MM.1S (cell line): ENCODE results near the gene SETBP1.

Experiments
- EZH2 ChIP-seq: fragments of 300-600 bp; sonication (generic); optimal IDR thresholded peaks from 2 replicates; pipeline ENCODE3; 2017; ENCODE audit warnings: low read depth, mild to moderate bottlenecking, antibody characterized with exemption, low read length, mixed read lengths
- EZH2phosphoT487 ChIP-seq: fragments of 300-600 bp; sonication (generic); IDR thresholded peaks from 2 replicates; pipeline ENCODE4 v1.6.1; 2018; ENCODE audit warnings: antibody characterized with exemption, low read length
- TF ChIP-seq, protein P1 (sequence below): fragments of 300-600 bp; sonication (generic); IDR thresholded peaks from 2 replicates; pipeline ENCODE4 v1.5.1; 2016; ENCODE audit warnings: antibody characterized with exemption, low read length, mixed read lengths

DNA sequence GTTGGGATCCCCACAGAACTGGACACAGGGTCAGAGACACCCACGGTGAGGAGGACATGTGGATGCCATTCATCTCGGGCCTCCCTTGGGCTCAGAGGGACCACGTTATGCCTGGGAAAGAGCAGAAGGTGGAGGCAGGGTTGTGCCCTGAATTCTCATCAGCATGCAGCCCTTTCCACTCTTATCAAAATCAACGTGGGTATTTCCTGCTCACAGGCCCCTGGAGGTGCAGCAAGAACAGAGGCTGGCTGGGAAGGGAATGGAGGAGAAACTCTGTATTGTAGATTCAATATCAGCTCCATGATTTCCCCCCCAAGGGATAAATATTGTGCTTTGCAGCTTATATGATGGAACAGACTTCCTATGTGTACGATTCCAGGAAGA is 90.9 kb downstream of the SETBP1 start:
- TF ChIP-seq, protein P1, sequence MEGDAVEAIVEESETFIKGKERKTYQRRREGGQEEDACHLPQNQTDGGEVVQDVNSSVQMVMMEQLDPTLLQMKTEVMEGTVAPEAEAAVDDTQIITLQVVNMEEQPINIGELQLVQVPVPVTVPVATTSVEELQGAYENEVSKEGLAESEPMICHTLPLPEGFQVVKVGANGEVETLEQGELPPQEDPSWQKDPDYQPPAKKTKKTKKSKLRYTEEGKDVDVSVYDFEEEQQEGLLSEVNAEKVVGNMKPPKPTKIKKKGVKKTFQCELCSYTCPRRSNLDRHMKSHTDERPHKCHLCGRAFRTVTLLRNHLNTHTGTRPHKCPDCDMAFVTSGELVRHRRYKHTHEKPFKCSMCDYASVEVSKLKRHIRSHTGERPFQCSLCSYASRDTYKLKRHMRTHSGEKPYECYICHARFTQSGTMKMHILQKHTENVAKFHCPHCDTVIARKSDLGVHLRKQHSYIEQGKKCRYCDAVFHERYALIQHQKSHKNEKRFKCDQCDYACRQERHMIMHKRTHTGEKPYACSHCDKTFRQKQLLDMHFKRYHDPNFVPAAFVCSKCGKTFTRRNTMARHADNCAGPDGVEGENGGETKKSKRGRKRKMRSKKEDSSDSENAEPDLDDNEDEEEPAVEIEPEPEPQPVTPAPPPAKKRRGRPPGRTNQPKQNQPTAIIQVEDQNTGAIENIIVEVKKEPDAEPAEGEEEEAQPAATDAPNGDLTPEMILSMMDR, result no peak
- TF ChIP-seq EZH2 (no peak), EZH2phosphoT487 (no peak)
